HepG2 (cell line): ENCODE results near the gene DSCAML1. TPM values are rescaled to one million over a fixed set of nuclear protein-coding genes. Genes with fewer than 3 reads are reported as not detected.

Experiments
- ATAC-seq: fragments of 200-7000 bp; cut with Tn5 transposase; 3 replicates; pipeline ENCODE4 v1.9.1; 2020; ENCODE audit warnings: mild to moderate bottlenecking, moderate library complexity
- BruUV-seq: library from RNA; stranded (reverse); fragments of 400-500 nt; replicated peaks from 2 replicates; lab custom pipeline; 2021; lab: Mats Ljungman, UMichigan
- CTCF ChIA-PET: fragments of 300-600 bp; formaldehyde crosslinking; extraction: SDS; loops from one replicate; lab custom pipeline; 2021; ENCODE audit warnings: low total read pairs, inconsistent platforms, low intra/inter-chr PET ratio; lab: Yijun Ruan, JAX
- POLR2A ChIA-PET: fragments of 350-600 bp; sonication (Branson Sonifier 250); formaldehyde crosslinking; loops from one replicate; lab custom pipeline; 2020; ENCODE audit warnings: antibody characterized with exemption, inconsistent platforms; lab: Yijun Ruan, JAX
- DNase-seq: peaks from one replicate; pipeline ENCODE4 v3.0.0-alpha.2; 2015; ENCODE audit warnings: low spot score
- FAIRE-seq: peaks from 3 replicates; lab custom pipeline; 2011; peaks lifted over from hg19 to GRCh38; lab: Jason Lieb, UNC
- H2AFZ ChIP-seq: one replicate; pipeline ENCODE4 v1.6.1; 2011; ENCODE audit warnings: low read length, inconsistent platforms
- H3K27ac ChIP-seq: fragments of 300-600 bp; 3 replicates; pipeline ENCODE4 v1.8.0; 2011; ENCODE audit warnings: mixed run types, mild to moderate bottlenecking, mixed read lengths, low read length, inconsistent platforms; ENCODE audit not compliant: insufficient read depth; ENCODE audit errors: extremely low read length
- H3K27me3 ChIP-seq, 2 experiments: fragments of 200-600 bp in 1 of 2; 2 replicates in 1 of 2; 3 replicates in 1 of 2; pipeline versions ENCODE4 v1.6.0 to v1.8.0; 2011; ENCODE audit warnings: low read length in 2 of 2, mild to moderate bottlenecking in 2 of 2, moderate library complexity in 2 of 2, inconsistent platforms in 1 of 2; ENCODE audit not compliant: insufficient read depth in 2 of 2, control insufficient read depth in 1 of 2
- H3K36me3 ChIP-seq, 2 experiments: fragments of 200-600 bp in 1 of 2; replicated peaks in 1 of 2; 2 replicates in 1 of 2; 3 replicates in 1 of 2; pipeline versions ENCODE4 v1.5.1 to v1.8.0; 2011; ENCODE audit warnings: low read length in 2 of 2, inconsistent platforms in 1 of 2; ENCODE audit not compliant: insufficient read depth in 2 of 2, control insufficient read depth in 1 of 2
- H3K4me1 ChIP-seq: 2 replicates; pipeline ENCODE4 v1.5.1; 2012; ENCODE audit warnings: low read length, inconsistent platforms; ENCODE audit not compliant: insufficient read depth
- H3K4me2 ChIP-seq: 2 replicates; pipeline ENCODE4 v1.6.0; 2011; ENCODE audit warnings: low read depth, low read length, inconsistent platforms
- H3K4me3 ChIP-seq, 3 experiments: fragments of 200-600 bp in 1 of 3; sonication (generic), shearing (Covaris generic) in 1 of 3; replicated peaks in 1 of 3; 2 replicates each; pipeline ENCODE4 v1.5.1; 2011 to 2016; ENCODE audit warnings: low read length in 3 of 3, inconsistent platforms in 2 of 3, low read depth in 2 of 3, mild to moderate bottlenecking in 2 of 3, control low read depth in 1 of 3, mixed read lengths in 1 of 3; ENCODE audit not compliant: insufficient read depth in 1 of 3
- H3K79me2 ChIP-seq: one replicate; pipeline ENCODE4 v1.6.1; 2011; ENCODE audit warnings: low read length, inconsistent platforms; ENCODE audit not compliant: insufficient read depth
- H3K9ac ChIP-seq: 2 replicates; pipeline ENCODE4 v1.6.0; 2011; ENCODE audit warnings: mild to moderate bottlenecking, low read depth, low read length, inconsistent platforms; ENCODE audit not compliant: insufficient read depth
- H3K9me3 ChIP-seq: 2 replicates; pipeline ENCODE4 v1.5.1; 2012; ENCODE audit warnings: mild to moderate bottlenecking, low read length
- H4K20me1 ChIP-seq: 2 replicates; pipeline ENCODE4 v1.6.0; 2011; ENCODE audit warnings: inconsistent platforms, mild to moderate bottlenecking, low read length, moderate library complexity; ENCODE audit not compliant: insufficient read depth
- GTF2F1 ChIP-seq: fragments of 150-350 bp; IDR thresholded peaks from 2 replicates; pipeline ENCODE4 v1.6.1; 2014; ENCODE audit warnings: low read length
- HNRNPH1 ChIP-seq: fragments of 200-400 bp; formaldehyde crosslinking; optimal IDR thresholded peaks from 2 replicates; pipeline ENCODE3; 2017; ENCODE audit warnings: mild to moderate bottlenecking, low read depth, low read length
- NFE2 ChIP-seq: sonication (generic); formaldehyde crosslinking; IDR thresholded peaks from 2 replicates; pipeline ENCODE4 v1.4.0; 2020; ENCODE audit warnings: missing genetic modification reagents
- ZSCAN31 ChIP-seq: sonication (generic); formaldehyde crosslinking; IDR thresholded peaks from 2 replicates; pipeline ENCODE4 v1.5.0; 2020; ENCODE audit warnings: low read depth, mild to moderate bottlenecking, missing genetic modification reagents
- WGBS: methylation state at CpG from one replicate; pipeline ENCODE4 v1.1.6; 2017; ENCODE audit warnings: low lambda C conversion rate; 5-methylcytosine and 5-hydroxymethylcytosine counted together
- in situ Hi-C: cut with HindIII; loops from 2 replicates; pipeline ENCODE4 v1.10.0; 2017; ENCODE audit warnings: low pct_unique_long_range_greater_than_20kb; ENCODE audit not compliant: extremely low pct_ligation_motif_present
- intact Hi-C: fragments of 100-400 bp; cut with micrococcal nuclease; formaldehyde crosslinking; loops from one replicate; pipeline ENCODE4 v1.10.0; 2022; ENCODE audit not compliant: unreplicated experiment
- polyA plus RNA-seq, 8 experiments: library from polyadenylated mRNA; depleted of rRNA in 3 of 8; stranded (reverse) in 7 of 8; unstranded in 1 of 8; fragments of >200 nt; fragmentation: Illumina TruSeq in 4 of 8; extraction: Trizol in 4 of 8; gene quantifications; 2 replicates each; pipeline versions ENCODE4 v1.2.1 to v1.2.3, GENCODE V29; 2011 to 2016; ENCODE audit warnings: low read depth in 4 of 8, missing spikeins in 1 of 8, mixed read lengths in 1 of 8; ENCODE audit not compliant: insufficient read depth in 1 of 8
- total RNA-seq, 5 experiments: library from RNA; depleted of rRNA; stranded (reverse); fragments of >200 nt; fragmentation: Illumina TruSeq; extraction: Trizol; gene quantifications; 2 replicates each; pipeline ENCODE4 v1.2.3, GENCODE V29; 2016; ENCODE audit warnings: low read depth in 1 of 5
- TF ChIP-seq, protein P1 (sequence below): IDR thresholded peaks from 2 replicates; pipeline ENCODE4 v1.6.1; 2012; ENCODE audit warnings: low read depth, low read length, improper control_type of control experiment

Gene DSCAML1
- total and polyA plus RNA-seq, 2 of the 13 experiments (the other 11 are each of a cell fraction or from before 2014, with no cell fraction given): 0.29 to 0.40 TPM

DNA sequence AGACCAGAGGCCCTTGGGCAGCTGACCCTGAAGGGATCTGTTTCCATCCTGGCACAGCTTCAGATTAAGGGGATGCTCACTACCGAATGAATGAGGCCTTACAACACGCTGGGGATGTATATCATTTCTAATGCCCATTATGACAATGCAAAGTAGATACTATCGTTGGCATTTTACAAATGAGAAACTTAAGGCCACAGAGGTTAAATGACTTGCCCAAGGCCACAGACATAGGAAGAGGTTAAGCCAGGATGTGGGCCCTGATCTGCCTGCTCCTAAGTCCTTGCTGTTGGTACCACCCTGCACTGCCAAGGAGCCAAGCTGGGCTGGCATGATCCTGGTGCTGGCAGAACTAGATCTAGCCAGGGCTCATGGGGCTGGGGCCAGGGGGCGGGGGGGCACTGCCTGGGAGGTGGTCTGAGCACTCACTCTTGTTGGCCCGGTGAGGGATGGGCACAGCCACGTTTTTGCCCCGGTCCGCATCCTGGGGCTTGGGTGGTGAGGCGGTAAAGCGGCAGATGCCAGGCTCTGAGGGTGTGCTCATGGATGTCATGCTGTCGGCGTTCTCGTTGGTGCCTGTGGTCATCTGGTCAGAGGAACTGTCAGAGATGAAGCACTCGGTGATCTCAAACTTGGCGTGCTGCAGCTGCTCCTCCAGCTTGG lies 366.6 kb downstream of the DSCAML1 start:
- no peak for FAIRE-seq

DNA sequence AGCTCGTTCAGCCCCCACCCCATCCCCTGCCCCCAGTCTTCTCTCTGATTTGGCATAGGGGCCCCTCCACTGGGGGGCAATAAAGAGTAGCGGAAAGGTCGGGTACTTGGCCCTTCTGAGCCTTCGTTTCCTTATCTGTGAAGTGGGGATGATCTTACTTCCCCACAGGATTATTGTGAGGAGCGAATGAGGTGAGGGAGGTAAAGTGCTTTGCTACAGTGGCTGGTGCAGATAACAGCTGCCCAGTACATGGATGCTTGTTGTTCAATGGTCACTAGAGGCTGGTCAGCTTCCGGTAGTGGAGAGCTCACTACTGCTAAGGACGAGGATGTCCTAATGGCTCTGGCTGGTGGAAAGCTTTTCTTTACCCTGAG lies 368.2 kb downstream of the DSCAML1 start:
- no peak for DNase-seq
- H2AFZ ChIP-seq: no peak overlapping the region
- H3K79me2 ChIP-seq: no peaks in the 10 kb centered on the region
- TF ChIP-seq ZSCAN31 (CRISPR knock-in tag) (no peak), HNRNPH1 (no peak)
- TF ChIP-seq, protein P1, sequence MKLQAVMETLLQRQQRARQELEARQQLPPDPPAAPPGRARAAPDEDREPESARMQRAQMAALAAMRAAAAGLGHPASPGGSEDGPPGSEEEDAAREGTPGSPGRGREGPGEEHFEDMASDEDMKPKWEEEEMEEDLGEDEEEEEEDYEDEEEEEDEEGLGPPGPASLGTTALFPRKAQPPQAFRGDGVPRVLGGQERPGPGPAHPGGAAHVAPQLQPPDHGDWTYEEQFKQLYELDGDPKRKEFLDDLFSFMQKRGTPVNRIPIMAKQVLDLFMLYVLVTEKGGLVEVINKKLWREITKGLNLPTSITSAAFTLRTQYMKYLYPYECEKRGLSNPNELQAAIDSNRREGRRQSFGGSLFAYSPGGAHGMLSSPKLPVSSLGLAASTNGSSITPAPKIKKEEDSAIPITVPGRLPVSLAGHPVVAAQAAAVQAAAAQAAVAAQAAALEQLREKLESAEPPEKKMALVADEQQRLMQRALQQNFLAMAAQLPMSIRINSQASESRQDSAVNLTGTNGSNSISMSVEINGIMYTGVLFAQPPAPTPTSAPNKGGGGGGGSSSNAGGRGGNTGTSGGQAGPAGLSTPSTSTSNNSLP: no peak
- ChIA-PET POLR2A (no interaction called here), CTCF (no interaction called here)
- ATAC-seq: no peak
- no peaks in the 10 kb centered on the region for H4K20me1 ChIP-seq
- in situ Hi-C loops (loop anchor here (25.0 kb wide), 1 partner anchor 508 kb away; the partner anchor contains the start of gene TMPRSS13), intact Hi-C loops (loop anchor here (10.0 kb wide), 1 partner anchor 516 kb away; no protein-coding TSS in a partner anchor)
- no peak for FAIRE-seq
- no peaks in the 10 kb centered on the region for H3K36me3 ChIP-seq
- H3K27me3 ChIP-seq: peaks cover 2 to 16% of the 10 kb centered on the region in 2 experiments; a peak in 4 of 5 replicates
- no peak overlapping the region for H3K4me2 ChIP-seq
- H3K9ac ChIP-seq: no peak overlapping the region
- 38% methylated on average over 6 of the region's 7 CpGs for WGBS
- H3K9me3 ChIP-seq: no peaks in the 10 kb centered on the region
- H3K4me3 ChIP-seq: no peak overlapping the region
- no TSS peak for BruUV-seq
- H3K4me1 ChIP-seq: no peaks in the 10 kb centered on the region
- no peak overlapping the region for H3K27ac ChIP-seq

More for the DNA sequence above, 366.6 kb downstream of the DSCAML1 start:
- no peak overlapping the region for H3K27ac ChIP-seq
- ATAC-seq (no peak), DNase-seq (no peak)
- ChIA-PET POLR2A (no interaction called here), CTCF (no interaction called here)
- H2AFZ ChIP-seq: no peak overlapping the region
- no peak overlapping the region for H3K9ac ChIP-seq
- WGBS: 45% methylated on average over 3 of the region's 15 CpGs
- intact Hi-C loops: no loop called here
- H3K4me2 ChIP-seq: no peak overlapping the region
- no peaks in the 10 kb centered on the region for H3K4me1 ChIP-seq
- no TSS peak for BruUV-seq
- no peaks in the 10 kb centered on the region for H3K36me3 ChIP-seq
- TF ChIP-seq GTF2F1: no peak
- no peak for TF ChIP-seq NFE2 (CRISPR knock-in tag)
- TF ChIP-seq, all 625 proteins: peak for 0
- H3K79me2 ChIP-seq: no peaks in the 10 kb centered on the region
- no peak overlapping the region for H3K4me3 ChIP-seq
- no peaks in the 10 kb centered on the region for H3K9me3 ChIP-seq
- 0 out of 2 replicates have a peak, but pooled peaks cover 3% of the 10 kb centered on the region for H4K20me1 ChIP-seq
- H3K27me3 ChIP-seq: peaks cover 2 to 16% of the 10 kb centered on the region in 2 experiments; a peak in 4 of 5 replicates
- in situ Hi-C loops: loop anchor here (25.0 kb wide), 1 partner anchor 507 kb away; the partner anchor contains the start of gene TMPRSS13
